Coronary artery (tissue), 2 donors: Measurements from ENCODE around the gene LARP4B.

Experiments used
- DNase-seq: peaks from one replicate; pipeline ENCODE4 v3.0.0-alpha.2; 2017; ENCODE audit warnings: low spot score
- H3K27ac ChIP-seq, 2 donors: fragments of 200-600 bp; sonication (generic); one replicate each; pipeline ENCODE4 v1.5.1; 2016 to 2019
- H3K4me3 ChIP-seq: fragments of 200-600 bp; sonication (generic); 2 replicates; pipeline ENCODE4 v1.5.1; 2016; ENCODE audit warnings: mild to moderate bottlenecking, moderate library complexity
- TF ChIP-seq, protein P1 (sequence below): fragments of 200-600 bp; sonication (generic); IDR thresholded peaks from one replicate; pipeline ENCODE4 v1.5.1; 2019; ENCODE audit warnings: antibody characterized with exemption

LARP4B gene

DNA sequence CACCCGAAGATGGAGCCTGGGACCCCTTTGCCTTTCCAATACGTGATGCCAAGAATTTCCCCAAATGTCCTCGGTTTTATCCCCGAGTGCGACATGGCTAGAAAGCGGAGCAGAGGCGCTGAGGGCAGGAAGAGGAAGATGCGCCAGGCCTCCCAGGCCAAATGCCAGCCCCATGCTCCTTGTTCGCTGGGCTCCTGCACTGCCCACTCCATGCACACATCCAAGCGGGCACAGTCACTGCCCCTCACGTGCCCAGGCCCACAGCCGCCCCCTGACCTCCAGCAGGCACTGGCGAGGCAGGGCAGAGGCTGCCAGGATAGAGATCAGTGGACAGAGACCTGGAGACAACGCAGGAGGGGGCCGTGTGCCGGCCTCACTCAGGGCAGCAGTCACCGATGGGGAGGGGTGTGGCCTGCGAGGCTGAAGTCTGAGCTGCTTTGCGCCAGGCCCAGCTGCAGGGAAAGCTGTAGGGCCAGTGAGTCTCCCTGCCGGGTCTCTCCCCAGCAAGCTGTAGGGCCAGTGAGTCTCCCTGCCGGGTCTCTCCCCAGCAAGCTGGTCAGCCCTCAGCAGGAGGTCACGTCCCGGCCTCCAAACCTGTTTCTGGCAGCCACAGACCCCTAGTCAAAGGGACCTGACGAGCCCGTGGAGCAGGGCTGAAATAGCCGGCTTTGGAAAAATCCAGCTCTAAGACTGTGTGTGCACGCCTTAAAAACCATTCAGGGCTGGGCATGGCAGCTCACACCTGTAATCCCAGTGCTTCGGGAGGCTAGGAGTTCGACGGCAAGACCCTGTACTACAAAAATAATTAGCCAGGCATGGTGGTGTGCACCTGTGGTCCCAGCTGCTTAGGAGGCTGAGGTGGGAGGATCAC, 141.4 kb downstream of the LARP4B start:
- H3K27ac ChIP-seq: no peak overlapping the region
- TF ChIP-seq, protein P1, sequence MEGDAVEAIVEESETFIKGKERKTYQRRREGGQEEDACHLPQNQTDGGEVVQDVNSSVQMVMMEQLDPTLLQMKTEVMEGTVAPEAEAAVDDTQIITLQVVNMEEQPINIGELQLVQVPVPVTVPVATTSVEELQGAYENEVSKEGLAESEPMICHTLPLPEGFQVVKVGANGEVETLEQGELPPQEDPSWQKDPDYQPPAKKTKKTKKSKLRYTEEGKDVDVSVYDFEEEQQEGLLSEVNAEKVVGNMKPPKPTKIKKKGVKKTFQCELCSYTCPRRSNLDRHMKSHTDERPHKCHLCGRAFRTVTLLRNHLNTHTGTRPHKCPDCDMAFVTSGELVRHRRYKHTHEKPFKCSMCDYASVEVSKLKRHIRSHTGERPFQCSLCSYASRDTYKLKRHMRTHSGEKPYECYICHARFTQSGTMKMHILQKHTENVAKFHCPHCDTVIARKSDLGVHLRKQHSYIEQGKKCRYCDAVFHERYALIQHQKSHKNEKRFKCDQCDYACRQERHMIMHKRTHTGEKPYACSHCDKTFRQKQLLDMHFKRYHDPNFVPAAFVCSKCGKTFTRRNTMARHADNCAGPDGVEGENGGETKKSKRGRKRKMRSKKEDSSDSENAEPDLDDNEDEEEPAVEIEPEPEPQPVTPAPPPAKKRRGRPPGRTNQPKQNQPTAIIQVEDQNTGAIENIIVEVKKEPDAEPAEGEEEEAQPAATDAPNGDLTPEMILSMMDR: no peak
- peak; percentile 61 for DNase-seq
- H3K4me3 ChIP-seq: peak overlapping the region; percentile 68

DNA sequence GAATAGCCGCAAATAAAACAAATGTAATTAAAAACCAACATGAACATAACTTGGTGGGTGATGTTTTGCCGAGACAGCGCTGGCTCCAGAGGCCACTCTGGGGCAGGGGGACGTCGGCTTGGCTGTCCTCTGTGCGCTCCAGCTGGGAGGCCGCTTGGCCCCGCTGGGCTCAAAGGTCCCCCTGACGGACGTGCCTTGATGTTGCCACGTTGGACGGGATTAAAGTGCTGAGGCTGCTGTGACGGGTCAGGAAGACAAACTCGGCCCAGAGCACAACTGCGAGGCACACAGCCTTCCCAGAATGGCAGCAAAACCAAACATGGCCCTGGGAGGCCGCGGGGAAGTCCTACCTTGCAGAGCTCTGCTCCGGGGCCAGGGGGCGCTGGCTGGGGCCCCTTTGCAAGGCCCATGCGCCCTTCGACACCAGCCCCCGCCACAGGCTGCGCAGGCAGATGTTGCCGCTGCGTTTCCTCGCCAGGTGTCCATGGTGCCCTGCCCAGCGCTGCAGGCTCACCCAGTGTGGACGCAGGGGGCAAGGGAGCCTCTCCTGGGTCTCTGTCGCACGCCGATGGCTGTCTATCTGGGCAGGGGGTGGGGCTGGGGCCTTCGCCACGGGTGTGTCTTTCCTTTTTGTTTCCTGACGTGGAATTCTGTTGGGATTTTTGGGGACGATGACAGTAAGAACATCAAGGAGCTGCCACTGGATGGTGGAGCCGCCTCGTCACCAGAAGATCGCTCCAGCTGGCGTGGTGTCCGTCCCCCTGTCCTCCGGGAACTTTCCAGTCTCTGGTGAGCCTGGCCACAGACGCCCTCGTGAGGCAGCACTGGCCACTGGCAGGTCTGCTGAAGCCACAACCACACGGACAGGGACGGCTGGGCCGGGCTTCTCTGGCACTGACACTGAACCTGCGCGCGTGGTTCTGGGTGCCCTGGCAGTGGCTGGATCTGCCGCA, 142.4 kb downstream of the LARP4B start:
- Histone ChIP-seq H3K27ac (no peak overlapping the region), H3K4me3 (peak overlapping the region; percentile 68)
- TF ChIP-seq, protein P1: peak; percentile 70
- DNase-seq: peak; percentile 85

DNA sequence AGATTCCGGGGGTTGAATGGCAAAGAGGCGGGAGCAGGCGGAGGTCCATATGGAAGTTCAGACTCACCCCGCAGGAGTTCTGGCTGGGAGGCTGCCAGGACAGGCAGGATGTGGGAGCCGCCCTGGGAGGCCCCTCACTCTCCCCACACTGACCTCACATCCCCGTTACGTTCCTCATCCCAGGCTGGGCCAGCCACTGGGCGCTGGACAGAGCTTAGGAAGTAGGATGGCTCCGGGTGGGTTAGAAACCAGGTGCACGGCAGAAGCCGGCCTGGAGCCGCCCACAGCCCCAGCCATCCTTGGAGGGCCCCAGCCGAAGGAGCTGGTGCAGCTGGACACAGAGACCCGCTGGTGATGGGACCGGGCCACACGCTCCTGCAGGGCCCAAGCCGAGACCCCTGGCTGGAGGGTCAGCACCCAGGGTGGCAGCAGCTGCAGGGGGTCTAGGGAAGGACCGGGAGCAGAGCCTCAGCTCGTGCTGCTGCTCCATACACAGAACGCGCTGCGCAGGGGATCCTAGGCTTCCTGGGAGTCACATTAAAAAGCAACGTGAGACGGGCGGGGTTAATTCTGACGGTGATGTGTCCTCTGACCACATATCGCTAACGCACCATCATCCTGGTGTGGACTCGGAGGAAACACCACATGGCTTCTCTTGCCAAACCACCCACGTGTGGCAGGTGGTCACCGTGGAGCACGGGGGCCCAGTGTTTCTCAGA, 143.4 kb downstream of the LARP4B start:
- Histone ChIP-seq H3K4me3 (no peak overlapping the region), H3K27ac (no peak overlapping the region)
- no peak for DNase-seq
- TF ChIP-seq, protein P1: no peak

DNA sequence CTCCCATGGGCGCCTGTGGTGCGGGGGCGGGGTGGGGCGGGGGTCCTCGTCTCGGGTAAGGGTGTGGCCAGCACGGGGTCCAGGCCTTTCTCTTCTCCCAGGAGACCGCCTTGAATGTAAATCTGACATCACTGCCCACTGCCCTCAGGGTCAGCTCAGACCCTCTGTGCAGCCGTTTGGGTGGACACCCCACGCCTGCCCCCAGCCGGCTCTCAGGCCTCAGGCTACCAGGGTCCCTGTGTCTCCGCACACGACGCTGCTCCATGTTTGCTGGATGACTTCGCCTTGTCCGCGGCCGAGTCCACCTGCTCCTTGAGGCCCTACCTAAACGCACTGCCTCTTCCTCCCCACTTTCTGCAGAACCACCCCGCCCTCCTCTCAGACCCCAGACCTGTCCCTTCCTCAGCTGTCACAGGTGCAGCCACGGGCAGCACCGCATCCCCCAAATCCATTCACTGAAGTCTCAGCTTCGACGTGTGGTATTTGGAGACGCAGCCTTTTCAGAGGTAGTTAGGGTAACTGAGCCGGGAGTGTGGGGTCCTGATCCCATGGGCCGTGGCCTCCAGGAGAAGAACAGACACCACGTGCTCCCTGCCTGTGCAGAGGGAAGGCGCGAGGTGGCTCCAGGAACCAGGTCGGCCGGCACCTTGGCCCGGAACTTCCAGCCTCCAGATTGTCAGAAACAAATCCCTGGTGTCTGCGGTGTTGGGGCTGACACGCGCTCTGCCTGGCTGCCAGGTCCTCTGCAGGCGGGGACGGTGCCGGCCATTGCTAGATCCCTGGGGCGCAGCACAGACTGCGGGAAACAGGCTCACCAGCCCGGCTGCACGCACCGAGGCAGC, 144.7 kb downstream of the LARP4B start:
- DNase-seq: peak; percentile 64
- no peak overlapping the region for H3K27ac ChIP-seq
- H3K4me3 ChIP-seq: no peak overlapping the region
- TF ChIP-seq, protein P1: no peak

DNA sequence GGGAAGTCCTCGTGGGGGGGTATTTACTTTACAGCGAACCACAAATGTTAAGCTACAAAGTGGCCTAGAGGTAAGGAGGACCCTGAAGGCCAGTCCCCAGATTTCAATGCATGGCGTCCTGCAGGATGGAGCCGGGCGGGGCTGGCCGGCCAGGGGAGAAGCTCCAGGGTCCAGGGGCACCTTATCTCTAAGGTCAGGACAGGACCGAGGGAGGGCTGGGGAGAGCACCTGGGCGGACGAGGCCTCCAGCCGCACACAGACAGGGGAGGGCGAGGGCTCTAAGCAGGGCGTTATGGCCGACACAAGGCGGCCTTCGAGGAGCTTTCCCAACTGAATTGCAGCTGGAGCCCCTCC, 145.7 kb downstream of the LARP4B start:
- TF ChIP-seq, protein P1: no peak
- H3K27ac ChIP-seq: no peak overlapping the region
- no peak for DNase-seq

More for the DNA sequence above, 145.7 kb downstream of the LARP4B start:
- no peak overlapping the region for H3K4me3 ChIP-seq
